Motor neuron (in vitro differentiated cells): ENCODE data around the gene RSAD2. TPM values are rescaled to one million over a fixed set of nuclear protein-coding genes. Genes with fewer than 3 reads are reported as not detected.

Experiments used
- ATAC-seq, 8 experiments: fragments of 200-7000 bp; cut with Tn5 transposase; replicated peaks in 6 of 8; 2 replicates each; pipeline ENCODE4 v1.8.0; 2021; ENCODE audit warnings: mild to moderate bottlenecking in 8 of 8, moderate library complexity in 8 of 8
- H3K27ac ChIP-seq, 2 donors: fragments of 250-450 bp; sonication (Bioruptor Pico); 2 replicates each; pipeline ENCODE4 v1.9.0; 2021; ENCODE audit warnings: antibody characterized with exemption in 2 of 2, mild to moderate bottlenecking in 2 of 2, moderate library complexity in 1 of 2
- H3K4me1 ChIP-seq, 2 donors: fragments of 250-450 bp; sonication (Bioruptor Pico); replicated peaks in 1 of 2; 2 replicates each; pipeline ENCODE4 v1.6.1; 2021; ENCODE audit warnings: antibody characterized with exemption in 2 of 2, mild to moderate bottlenecking in 2 of 2, moderate library complexity in 1 of 2
- H3K4me3 ChIP-seq, 5 donors: fragments of 250-450 bp; sonication (Bioruptor Pico); 2 replicates each; pipeline ENCODE4 v1.9.0; 2021; ENCODE audit warnings: antibody characterized with exemption in 5 of 5, mild to moderate bottlenecking in 5 of 5, moderate library complexity in 4 of 5
- WGBS, 10 experiments: fragments of 450-650 bp; shearing (Covaris generic); methylation state at CpG; one replicate each; pipeline ENCODE4 v1.0.0; 2022; 5-methylcytosine and 5-hydroxymethylcytosine counted together
- in situ Hi-C, 9 experiments: fragments of 400-800 bp; cut with MboI; loops; one replicate each; pipeline ENCODE4 v1.15.0; 2021; ENCODE audit warnings: low sequenced_read_pairs in 9 of 9, low pct_unique_long_range_greater_than_20kb in 2 of 9; ENCODE audit not compliant: unreplicated experiment in 9 of 9
- total RNA-seq, 8 experiments: library from RNA; unstranded; fragments of 300-600 nt; gene quantifications; 2 replicates each; pipeline versions ENCODE4 v1.2.3 to v1.2.4, GENCODE V29; 2022

RSAD2 gene
- total RNA-seq, 8 experiments from 2014 or later, result 0.27 to 10.2 (median 1.1) TPM

DNA sequence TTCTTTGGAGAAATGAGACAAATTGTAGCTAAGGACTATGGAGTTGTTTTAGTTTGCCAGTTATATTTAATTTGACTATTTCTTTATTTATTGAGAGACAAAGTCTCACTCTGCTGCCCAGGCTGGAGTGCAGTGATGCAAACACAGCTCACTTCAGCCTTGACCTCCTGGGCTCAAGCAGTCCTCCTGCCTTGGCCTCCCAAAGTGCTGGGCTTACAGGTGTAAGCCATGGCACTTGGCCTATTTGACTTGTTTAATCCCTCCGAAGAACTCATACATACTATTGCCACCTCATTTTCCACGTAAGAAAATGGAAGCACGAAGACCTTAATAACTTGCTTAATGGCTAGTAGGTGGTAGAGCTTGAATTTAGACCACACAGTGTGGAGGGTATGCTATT is 38.6 kb downstream of the RSAD2 start:
- no peak for ATAC-seq
- in situ Hi-C loops, result loop anchor here in 2 of 9 experiments (25.0 kb wide), 2 partner anchors 96 to 121 kb away; no protein-coding TSS in a partner anchor
- WGBS, 10 experiments, result 23 to 100% (median 85%) methylated on average over 2 to 3 of the region's 3 CpGs; no CpG with 5 or more reads in 2 of the 10 experiments
- Histone ChIP-seq H3K4me3 (no peak overlapping the region), H3K4me1 (peaks cover 15 to 34% of the 10 kb centered on the region in 2 donors), H3K27ac (no peak overlapping the region)

DNA sequence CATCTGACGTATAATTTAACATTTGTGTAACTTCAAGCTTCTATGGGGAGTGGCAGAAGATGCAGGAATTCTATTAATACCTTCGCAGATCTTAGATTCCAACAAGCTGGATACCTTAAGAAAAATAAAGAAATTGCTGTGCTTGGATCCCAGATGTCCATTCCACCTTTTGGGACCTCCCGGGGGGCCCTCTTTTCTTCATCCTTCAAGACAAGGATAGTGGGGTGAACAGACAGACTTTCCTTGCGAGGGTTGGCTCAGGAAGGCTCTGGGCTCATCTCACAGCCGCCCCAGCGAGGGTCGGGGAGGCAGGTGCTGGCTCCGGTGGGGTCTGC is 39.1 kb downstream of the RSAD2 start:
- peak overlapping the region in 1 of 2 donors; percentile 73 for H3K27ac ChIP-seq
- no peak for ATAC-seq
- in situ Hi-C loops, result loop anchor here in 2 of 9 experiments (25.0 kb wide), 2 partner anchors 96 to 121 kb away; no protein-coding TSS in a partner anchor

DNA sequence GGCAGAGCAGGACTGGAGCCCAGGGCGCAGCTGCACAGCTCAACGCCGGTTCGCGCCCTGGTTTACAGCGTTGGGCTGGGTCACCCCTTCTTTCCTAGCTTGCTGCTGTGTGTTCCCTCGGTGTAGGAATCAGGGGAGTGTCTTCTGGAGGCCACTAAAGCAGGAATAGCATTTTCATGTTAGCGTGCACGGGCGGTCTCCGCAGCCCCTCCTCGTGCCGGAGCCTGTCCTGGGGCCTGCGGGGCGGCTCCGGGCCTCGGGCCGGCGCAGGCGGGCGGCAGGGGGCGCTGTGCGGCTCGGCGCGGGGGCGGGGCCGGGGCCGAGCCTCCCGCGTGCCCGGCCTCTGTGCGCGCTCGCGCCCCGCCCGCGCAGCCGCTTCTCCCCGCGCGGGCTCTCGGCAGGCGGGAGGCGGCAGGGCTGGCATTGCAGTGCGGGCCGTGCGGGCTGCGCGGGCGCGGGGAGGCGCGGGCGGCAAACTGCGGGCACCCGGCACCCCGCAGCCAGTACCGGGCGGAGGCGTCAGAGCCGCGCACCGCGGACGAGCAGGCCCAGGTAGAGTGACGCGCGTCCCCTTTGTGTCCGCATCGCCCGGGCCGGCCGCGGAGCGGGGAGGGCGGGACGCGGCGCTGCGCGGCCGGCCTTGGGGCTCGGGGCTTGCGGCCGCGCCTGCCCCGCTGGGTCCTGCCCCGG is 39.6 kb downstream of the RSAD2 start, which contains the start of gene RNF144A:
Gene RNF144A (plus strand): TSS at position 342 of the 690 bp plus-strand sequence. CDS start 79,515 bp downstream, outside the sequence.
- in situ Hi-C loops, result loop anchor here in 2 of 9 experiments (25.0 kb wide), 2 partner anchors 95 to 120 kb away; no protein-coding TSS in a partner anchor
- H3K27ac ChIP-seq, result peak within 1 kb of the TSS; percentile 73 to 81
- peak within 1 kb of the TSS; percentile 75 to 99 (median 87) for H3K4me3 ChIP-seq
- peak; percentile 82 to 91 (median 88) for ATAC-seq
- WGBS, 10 experiments, result 0% methylated on average over 1 of the region's 90 CpGs; no CpG with 5 or more reads in 9 of the 10 experiments
- peaks cover 22 to 41% of the 10 kb centered on the region in 2 donors for H3K4me1 ChIP-seq

More for the DNA sequence above, 39.1 kb downstream of the RSAD2 start:
- Histone ChIP-seq H3K4me1 (peaks cover 20 to 39% of the 10 kb centered on the region in 2 donors), H3K4me3 (peak overlapping the region; percentile 75 to 99 (median 87))
- WGBS, 10 experiments, result 44 to 94% (median 80%) methylated on average over 1 to 7 of the region's 8 CpGs; no CpG with 5 or more reads in 2 of the 10 experiments

DNA sequence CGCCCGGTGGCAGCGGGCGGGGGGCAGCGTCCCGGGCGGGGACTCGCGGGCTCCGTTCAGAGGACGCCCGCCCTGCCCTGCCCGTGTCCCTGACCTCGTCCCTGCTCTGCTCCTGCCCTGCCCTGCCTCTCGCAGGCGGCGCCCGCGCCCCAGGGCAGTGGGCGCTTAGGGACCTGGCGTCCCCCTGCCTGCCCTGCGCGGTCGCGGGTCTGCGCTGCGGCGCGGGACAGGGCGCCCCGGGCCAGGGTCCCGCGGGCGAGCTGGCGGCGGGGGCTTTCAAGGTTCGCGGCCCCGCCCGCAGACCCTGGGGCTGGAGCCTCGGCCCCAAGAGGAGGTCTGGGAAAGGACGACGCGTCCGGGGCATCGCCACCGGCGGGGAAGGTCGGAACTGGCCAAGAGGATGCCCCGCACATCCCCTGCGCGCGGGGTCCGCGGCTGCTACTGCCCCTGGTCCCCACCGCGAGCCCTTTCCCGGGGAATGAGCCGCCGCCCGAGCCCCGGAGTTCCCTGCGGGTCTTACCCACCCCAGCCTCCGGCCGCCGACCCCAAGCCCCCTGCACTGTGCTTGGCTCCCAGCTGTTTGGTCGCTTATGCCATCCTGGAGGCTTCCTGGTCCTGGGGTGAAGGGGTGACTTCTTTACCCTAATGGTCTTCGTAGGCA is 40.3 kb downstream of the RSAD2 start:
- WGBS, 10 experiments, result 0 to 20% methylated on average over 1 to 11 of the region's 68 CpGs; no CpG with 5 or more reads in 8 of the 10 experiments
- Histone ChIP-seq H3K4me1 (peaks cover 22 to 44% of the 10 kb centered on the region in 2 donors), H3K4me3 (peak overlapping the region; percentile 75 to 99 (median 87)), H3K27ac (peak overlapping the region; percentile 73 to 81)
- in situ Hi-C loops, result loop anchor here in 2 of 9 experiments (25.0 kb wide), 2 partner anchors 94 to 119 kb away; no protein-coding TSS in a partner anchor
- peak; percentile 53 to 66 (median 60) for ATAC-seq

DNA sequence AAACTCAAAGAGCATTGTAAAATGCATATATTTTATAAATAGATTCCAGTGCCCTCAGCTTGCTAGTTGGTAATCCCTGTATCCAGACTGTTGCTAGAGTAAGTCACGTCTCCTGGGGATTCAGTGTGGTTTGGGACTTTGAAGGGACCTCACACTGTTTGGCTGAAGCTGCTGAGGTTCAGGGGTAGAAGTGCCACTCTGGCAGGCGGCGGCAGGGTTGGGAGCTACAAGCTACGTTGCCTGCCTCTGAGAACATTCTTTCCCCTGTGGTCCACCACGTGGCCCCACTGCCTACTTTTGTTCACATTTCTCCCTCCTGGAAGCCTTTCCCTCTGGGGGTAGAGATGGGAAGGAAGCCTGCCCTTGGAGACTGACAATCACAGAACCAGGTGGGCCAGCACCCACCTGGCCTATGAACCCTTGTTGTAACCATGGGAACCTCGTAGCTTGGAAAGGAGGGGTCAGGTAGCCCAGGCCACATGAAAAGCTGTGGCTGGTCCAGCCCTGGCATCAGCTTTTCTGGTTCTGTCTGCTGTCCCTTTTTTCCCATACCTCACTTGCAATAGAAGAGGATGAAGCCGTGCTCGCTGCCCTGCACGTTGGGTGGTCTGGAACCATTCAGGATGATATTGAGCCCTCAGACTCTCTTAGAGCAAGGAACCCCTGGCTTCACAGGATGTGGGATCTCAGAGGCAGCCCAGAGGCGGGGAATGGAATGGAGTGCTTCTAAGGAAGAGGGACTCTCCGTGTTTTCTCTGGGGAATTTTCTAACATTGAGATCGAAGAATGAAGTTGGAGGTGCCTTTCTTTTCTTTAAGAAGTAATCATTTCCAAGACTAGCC is 42.5 kb downstream of the RSAD2 start:
- H3K4me3 ChIP-seq, result no peak overlapping the region
- peaks cover 21 to 53% of the 10 kb centered on the region in 2 donors for H3K4me1 ChIP-seq
- ATAC-seq, result no peak
- in situ Hi-C loops, result loop anchor here in 2 of 9 experiments (25.0 kb wide), 2 partner anchors 92 to 117 kb away; no protein-coding TSS in a partner anchor
- WGBS, 10 experiments, result 70 to 93% (median 84%) methylated on average over 1 to 11 of the region's 12 CpGs; no CpG with 5 or more reads in 2 of the 10 experiments
- H3K27ac ChIP-seq, result no peak overlapping the region

DNA sequence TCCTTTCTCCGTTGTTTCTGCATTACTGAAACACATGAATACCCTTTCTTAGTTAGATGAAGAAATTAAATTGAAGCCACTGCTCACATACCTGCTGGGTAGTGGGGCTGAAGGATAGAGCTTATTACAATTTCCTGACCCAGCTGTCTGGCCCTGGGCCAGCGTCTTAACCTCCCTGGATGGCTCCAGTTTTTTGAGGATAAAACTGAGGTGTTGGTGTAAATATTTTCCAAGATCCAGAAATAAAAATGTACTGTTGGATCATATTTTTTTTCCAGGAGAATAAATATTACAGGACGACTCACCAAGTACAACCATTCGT is 43.1 kb downstream of the RSAD2 start:
- no peak overlapping the region for H3K27ac ChIP-seq
- peaks cover 21 to 52% of the 10 kb centered on the region in 2 donors for H3K4me1 ChIP-seq
- in situ Hi-C loops, result loop anchor here in 2 of 9 experiments (25.0 kb wide), 2 partner anchors 92 to 117 kb away; no protein-coding TSS in a partner anchor
- ATAC-seq, result no peak
- no peak overlapping the region for H3K4me3 ChIP-seq
- WGBS, 10 experiments, result 52 to 100% (median 88%) methylated on average over 1 to 4 of the region's 4 CpGs; no CpG with 5 or more reads in 1 of the 10 experiments

DNA sequence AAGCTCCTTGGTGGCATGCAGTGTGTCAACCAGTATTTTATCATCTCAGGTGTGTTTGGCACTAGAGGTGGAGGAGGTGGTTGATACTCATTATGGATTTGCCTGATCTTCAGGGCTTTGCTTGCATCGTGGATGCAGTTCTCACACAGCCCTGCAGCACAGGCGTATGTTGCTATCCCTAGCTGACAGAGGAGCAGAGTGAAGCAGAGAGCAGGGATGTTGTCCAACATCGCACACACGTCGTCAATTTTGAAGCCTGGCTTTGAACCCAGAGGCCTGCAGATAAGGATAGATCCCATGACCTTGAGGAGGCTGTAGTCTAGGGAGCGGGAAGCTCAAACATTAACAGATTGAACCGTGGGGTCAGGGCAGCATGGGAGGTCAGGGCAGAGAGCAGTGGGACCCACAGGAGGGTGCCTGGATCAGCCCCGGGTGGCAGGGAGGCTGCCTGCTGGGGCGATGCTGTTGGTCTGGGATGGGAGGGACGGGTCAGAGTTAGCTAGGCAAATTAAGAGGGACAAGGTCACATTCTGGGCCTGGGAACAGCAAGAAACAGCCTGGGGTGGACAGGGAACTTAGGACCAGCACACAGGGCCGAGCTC is 43.8 kb downstream of the RSAD2 start:
- no peak for ATAC-seq
- peak overlapping the region in 1 of 2 donors; percentile 21 for H3K27ac ChIP-seq
- WGBS, 10 experiments, result 48 to 100% (median 63%) methylated on average over 1 to 5 of the region's 11 CpGs; no CpG with 5 or more reads in 3 of the 10 experiments
- H3K4me3 ChIP-seq, result no peak overlapping the region
- in situ Hi-C loops, result loop anchor here in 2 of 9 experiments (25.0 kb wide), 2 partner anchors 91 to 116 kb away; no protein-coding TSS in a partner anchor
- H3K4me1 ChIP-seq, result peaks cover 21 to 51% of the 10 kb centered on the region in 2 donors

DNA sequence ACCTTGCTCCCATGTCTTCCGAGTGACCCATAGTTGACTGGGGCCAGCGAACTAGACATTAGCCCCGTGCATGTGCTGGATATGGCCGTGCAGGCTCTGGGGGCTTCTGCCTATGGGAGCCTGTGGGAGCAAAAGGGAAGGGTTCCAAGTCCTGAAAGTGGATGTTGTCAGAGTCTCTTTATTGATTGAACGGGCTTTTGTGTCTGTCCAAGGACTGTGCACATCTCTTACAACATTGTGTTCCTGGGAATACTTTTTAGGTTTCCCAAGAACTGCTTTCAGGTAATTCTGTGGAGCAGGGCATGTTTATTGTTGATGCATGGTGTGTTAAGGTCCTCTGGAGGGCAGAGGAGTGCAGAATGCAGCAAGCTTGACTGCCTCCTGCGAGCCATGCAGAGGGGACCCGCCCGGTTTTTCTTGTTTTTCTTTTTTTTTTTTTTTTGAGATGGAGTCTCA is 44.7 kb downstream of the RSAD2 start:
- ATAC-seq, result peak in 3 of 8 experiments; percentile 24 to 43 (median 36)
- no peak overlapping the region for H3K27ac ChIP-seq
- H3K4me1 ChIP-seq, result peaks cover 24 to 52% of the 10 kb centered on the region in 2 donors
- no peak overlapping the region for H3K4me3 ChIP-seq
- WGBS, 10 experiments, result 67 to 93% (median 80%) methylated on average over 1 to 6 of the region's 8 CpGs; no CpG with 5 or more reads in 5 of the 10 experiments
- in situ Hi-C loops, result loop anchor here in 2 of 9 experiments (25.0 kb wide), 2 partner anchors 90 to 115 kb away; no protein-coding TSS in a partner anchor

DNA sequence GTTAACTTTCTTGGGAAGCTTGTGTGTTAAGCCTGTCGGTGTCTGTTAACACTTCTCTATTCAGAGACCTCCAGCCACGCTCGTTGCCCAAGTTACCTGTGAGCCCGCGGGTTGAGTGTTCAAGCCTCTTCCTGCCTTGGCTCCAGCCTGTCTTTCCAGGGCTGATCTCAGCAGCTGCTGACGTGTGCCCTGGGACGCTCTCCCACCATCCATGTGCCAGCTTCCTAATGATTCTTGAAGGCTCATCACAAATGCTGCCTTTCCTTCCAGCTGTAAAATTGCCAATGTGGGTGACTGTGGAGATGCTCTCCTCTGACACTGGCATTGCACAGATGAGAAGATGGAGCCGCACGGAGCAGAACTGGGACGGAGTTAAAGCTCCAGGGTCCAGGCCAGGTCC is 45.7 kb downstream of the RSAD2 start:
- 75 to 100% (median 100%) methylated on average over 1 to 4 of the region's 10 CpGs; no CpG with 5 or more reads in 4 of the 10 experiments for WGBS, 10 experiments
- Histone ChIP-seq H3K4me3 (no peak overlapping the region), H3K4me1 (peaks cover 27 to 55% of the 10 kb centered on the region in 2 donors), H3K27ac (no peak overlapping the region)
- in situ Hi-C loops, result loop anchor here in 2 of 9 experiments (25.0 kb wide), 2 partner anchors 89 to 114 kb away; no protein-coding TSS in a partner anchor
- ATAC-seq, result no peak

DNA sequence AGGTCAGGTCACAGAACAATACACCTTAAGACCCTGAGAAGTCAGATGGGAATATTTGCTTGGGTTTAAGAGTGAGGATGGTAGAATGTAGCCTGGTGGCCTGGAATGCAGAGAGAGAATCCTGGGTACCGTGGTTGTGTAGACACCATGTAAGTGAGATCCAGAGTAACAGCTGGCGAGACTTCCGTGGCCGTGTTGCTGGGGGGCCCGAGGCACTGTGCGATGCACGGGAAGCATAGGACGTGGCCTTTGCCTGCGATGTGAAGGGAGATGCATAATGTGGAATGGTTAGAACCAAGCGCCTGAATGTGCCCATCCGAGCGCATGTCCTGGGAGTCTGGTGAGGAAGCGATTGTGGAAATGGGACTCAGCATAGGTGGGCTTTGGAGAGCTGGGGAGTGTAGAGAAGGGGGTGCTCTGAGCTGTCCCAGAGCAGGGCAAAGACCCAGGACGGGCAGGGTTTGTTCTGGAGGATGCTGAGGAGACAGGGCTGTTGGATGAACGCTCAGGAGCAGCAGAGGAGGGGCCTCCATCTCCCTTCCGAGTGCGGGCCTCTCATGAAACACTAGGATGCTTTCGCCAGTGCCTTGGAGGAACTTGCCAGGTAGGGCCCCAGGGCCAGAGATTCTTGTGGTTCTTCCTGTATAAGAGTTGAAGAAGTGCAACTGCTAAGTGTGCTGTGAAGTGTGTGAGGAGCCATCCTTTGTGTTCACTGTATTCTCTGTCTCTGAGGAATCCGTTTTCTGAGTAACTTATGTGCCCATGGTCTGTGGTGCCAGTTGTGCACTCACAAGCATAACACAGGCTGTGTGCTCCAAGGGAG is 46.7 kb downstream of the RSAD2 start:
- 87 to 100% (median 95%) methylated on average over 1 to 9 of the region's 19 CpGs; no CpG with 5 or more reads in 2 of the 10 experiments for WGBS, 10 experiments
- peaks cover 22 to 48% of the 10 kb centered on the region in 2 donors for H3K4me1 ChIP-seq
- H3K27ac ChIP-seq, result no peak overlapping the region
- H3K4me3 ChIP-seq, result no peak overlapping the region
- in situ Hi-C loops, result loop anchor here in 2 of 9 experiments (25.0 kb wide), 2 partner anchors 88 to 113 kb away; no protein-coding TSS in a partner anchor
- no peak for ATAC-seq

DNA sequence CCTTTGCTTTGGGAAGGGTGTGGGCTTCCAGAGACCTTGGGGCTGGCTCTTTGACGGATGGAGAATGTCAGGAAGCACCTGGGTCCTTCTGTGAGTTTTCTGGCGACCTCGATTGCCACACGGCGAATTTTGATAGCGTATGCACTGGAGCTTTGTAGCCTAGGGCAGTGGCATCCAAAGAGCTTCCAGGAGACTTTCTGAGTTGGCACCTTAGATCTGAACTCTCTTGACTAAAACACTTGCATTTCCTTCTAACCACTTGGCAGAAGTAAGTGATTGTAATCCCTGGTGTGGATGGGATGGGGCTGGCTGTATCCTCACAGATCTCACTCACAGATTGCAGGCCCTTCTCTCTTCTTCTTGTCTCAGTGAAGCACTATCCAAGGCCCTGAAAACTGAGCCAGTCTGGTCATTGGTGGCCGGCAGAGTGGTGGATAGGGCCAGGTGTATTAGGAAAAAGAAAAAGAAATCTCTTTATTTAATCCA is 47.4 kb downstream of the RSAD2 start:
- no peak overlapping the region for H3K4me3 ChIP-seq
- 25 to 100% (median 87%) methylated on average over 1 to 7 of the region's 7 CpGs; no CpG with 5 or more reads in 5 of the 10 experiments for WGBS, 10 experiments
- H3K27ac ChIP-seq, result no peak overlapping the region
- peaks cover 27 to 41% of the 10 kb centered on the region in 2 donors for H3K4me1 ChIP-seq
- ATAC-seq, result no peak
- in situ Hi-C loops, result loop anchor here in 2 of 9 experiments (25.0 kb wide), 2 partner anchors 87 to 112 kb away; no protein-coding TSS in a partner anchor
